CD8-positive, alpha-beta memory T cell (primary cell): ENCODE data around the gene NCF4. TPM values are rescaled to one million over a fixed set of nuclear protein-coding genes. Genes with fewer than 3 reads are reported as not detected.

Experiments used
- CTCF ChIA-PET: fragments of 350-600 bp; sonication (Branson Sonifier 250); formaldehyde crosslinking; loops from one replicate; lab custom pipeline; 2021; ENCODE audit warnings: antibody characterized with exemption; lab: Charles Lee
- POLR2A ChIA-PET: fragments of 350-600 bp; sonication (Branson Sonifier 250); formaldehyde crosslinking; loops from one replicate; lab custom pipeline; 2021; ENCODE audit warnings: antibody characterized with exemption; lab: Charles Lee
- DNase-seq, 5 donors: peaks; one replicate each; pipeline versions ENCODE4 v3.0.0 to v3.0.0-alpha.2; 2020 to 2022; ENCODE audit warnings: mixed read lengths in 1 of 5
- H3K27ac ChIP-seq: one replicate; pipeline ENCODE4 v1.7.0; 2013; ENCODE audit warnings: low read depth, mild to moderate bottlenecking, low read length, moderate library complexity
- H3K27me3 ChIP-seq: 2 replicates; pipeline ENCODE4 v1.7.0; 2013; ENCODE audit warnings: low read length, mild to moderate bottlenecking; ENCODE audit not compliant: insufficient read depth, poor library complexity, severe bottlenecking
- H3K36me3 ChIP-seq: 2 replicates; pipeline ENCODE4 v1.7.0; 2013; ENCODE audit warnings: mild to moderate bottlenecking, low read length, moderate library complexity; ENCODE audit not compliant: insufficient read depth
- H3K4me1 ChIP-seq: 2 replicates; pipeline ENCODE4 v1.7.0; 2013; ENCODE audit warnings: mild to moderate bottlenecking, low read length, moderate library complexity; ENCODE audit not compliant: insufficient read depth
- H3K4me3 ChIP-seq: 2 replicates; pipeline ENCODE4 v1.7.0; 2013; ENCODE audit warnings: mild to moderate bottlenecking, low read length
- H3K9me3 ChIP-seq: 2 replicates; pipeline ENCODE4 v1.7.0; 2013; ENCODE audit warnings: mild to moderate bottlenecking, low read length
- H3K27ac Mint-ChIP-seq, 8 donors: one replicate each; pipeline ENCODE4 v1.8.0; 2020 to 2021; ENCODE audit warnings: mixed read lengths in 8 of 8, mild to moderate bottlenecking in 6 of 8, inconsistent platforms in 3 of 8, moderate library complexity in 3 of 8
- H3K27me3 Mint-ChIP-seq, 2 donors: one replicate each; pipeline ENCODE4 v1.8.0; 2020 to 2021; ENCODE audit warnings: mixed read lengths in 2 of 2, mild to moderate bottlenecking in 1 of 2, moderate library complexity in 1 of 2
- H3K36me3 Mint-ChIP-seq, 3 donors: one replicate each; pipeline ENCODE4 v1.8.0; 2020 to 2021; ENCODE audit warnings: mixed read lengths in 3 of 3, inconsistent platforms in 1 of 3, mild to moderate bottlenecking in 1 of 3
- H3K4me1 Mint-ChIP-seq, 3 donors: one replicate each; pipeline ENCODE4 v1.8.0; 2020 to 2021; ENCODE audit warnings: mixed read lengths in 3 of 3, inconsistent platforms in 1 of 3, mild to moderate bottlenecking in 1 of 3
- H3K4me3 Mint-ChIP-seq, 7 donors: one replicate each; pipeline ENCODE4 v1.8.0; 2020 to 2021; ENCODE audit warnings: mixed read lengths in 7 of 7, mild to moderate bottlenecking in 6 of 7, moderate library complexity in 4 of 7, inconsistent platforms in 2 of 7
- H3K9me3 Mint-ChIP-seq, 5 donors: one replicate each; pipeline ENCODE4 v1.8.0; 2020 to 2022; ENCODE audit warnings: mixed read lengths in 5 of 5, mild to moderate bottlenecking in 3 of 5, moderate library complexity in 2 of 5, inconsistent platforms in 1 of 5
- polyA plus RNA-seq: library from polyadenylated mRNA; unstranded; fragments of 300-500 nt; fragmentation: Illumina TruSeq; gene quantifications from one replicate; pipeline ENCODE4 v1.2.3, GENCODE V29; 2021
- total RNA-seq, 2 experiments: library from RNA; stranded (reverse); gene quantifications; one replicate each; pipeline ENCODE4 v1.2.3, GENCODE V29; 2021

NCF4 gene
- total and polyA plus RNA-seq, 3 experiments from 2014 or later: 5.1 to 6.8 (median 6.6) TPM

- H3K4me3 ChIP-seq: no peak overlapping the region
Measured at GRCh38 chr22:36912694-36913426, 52.1 kb downstream of the NCF4 start.

GRCh38 chr22:36913427-36914389, 52.9 kb downstream of the NCF4 start, which contains the start of gene CSF2RB:
Gene CSF2RB, plus strand, starts transcription at chr22:36913628. Its CDS starts 8,580 bp downstream, at chr22:36922208.
- POLR2A ChIA-PET: no interaction called here
- Histone ChIP-seq H3K4me3 (no peak within 1 kb of the TSS), H3K4me1 (no peaks in the 10 kb centered on the region), H3K36me3 (no peaks in the 10 kb centered on the region), H3K27me3 (no peaks in the 10 kb centered on the region), H3K27ac (no peak within 1 kb of the TSS), H3K9me3 (no peaks in the 10 kb centered on the region)
- Mint-ChIP-seq H3K27ac (no peak within 1 kb of the TSS), H3K4me3 (no peak within 1 kb of the TSS), H3K27me3 (peaks cover 10 to 58% of the 10 kb centered on the region in 2 donors), H3K9me3 (no peaks in the 10 kb centered on the region), H3K4me1 (no peaks in the 10 kb centered on the region), H3K36me3 (no peaks in the 10 kb centered on the region)
- DNase-seq: no peak
- CTCF ChIA-PET: interaction anchor here (1.3 kb wide), 1 partner anchor 17 kb away, joined by 3 read pairs; no protein-coding TSS in a partner anchor

More at GRCh38 chr22:36912694-36913426, 52.1 kb downstream of the NCF4 start:
- H3K9me3 Mint-ChIP-seq: no peaks in the 10 kb centered on the region
- POLR2A ChIA-PET: no interaction called here
- Histone ChIP-seq H3K27me3 (no peaks in the 10 kb centered on the region), H3K9me3 (no peaks in the 10 kb centered on the region), H3K4me1 (no peaks in the 10 kb centered on the region), H3K27ac (no peak overlapping the region), H3K36me3 (no peaks in the 10 kb centered on the region)
- no peaks in the 10 kb centered on the region for H3K4me1 Mint-ChIP-seq
- DNase-seq: no peak
- H3K27ac Mint-ChIP-seq: no peak overlapping the region
- peaks cover 10 to 58% of the 10 kb centered on the region in 2 donors for H3K27me3 Mint-ChIP-seq
- H3K4me3 Mint-ChIP-seq: no peak overlapping the region
- CTCF ChIA-PET: no interaction called here
- no peaks in the 10 kb centered on the region for H3K36me3 Mint-ChIP-seq

GRCh38 chr22:36914390-36914752, 53.6 kb downstream of the NCF4 start:
- H3K4me1 ChIP-seq: no peaks in the 10 kb centered on the region
- no peaks in the 10 kb centered on the region for H3K9me3 ChIP-seq
- no peaks in the 10 kb centered on the region for H3K36me3 ChIP-seq
- no peak overlapping the region for H3K4me3 Mint-ChIP-seq
- H3K4me3 ChIP-seq: no peak overlapping the region
- ChIA-PET CTCF (interaction anchor here (1.3 kb wide), 1 partner anchor 16 kb away, joined by 3 read pairs; no protein-coding TSS in a partner anchor), POLR2A (no interaction called here)
- H3K27me3 ChIP-seq: no peaks in the 10 kb centered on the region
- peaks cover 10 to 57% of the 10 kb centered on the region in 2 donors for H3K27me3 Mint-ChIP-seq
- H3K36me3 Mint-ChIP-seq: no peaks in the 10 kb centered on the region
- H3K27ac ChIP-seq: no peak overlapping the region
- no peaks in the 10 kb centered on the region for H3K4me1 Mint-ChIP-seq
- no peak overlapping the region for H3K27ac Mint-ChIP-seq
- peaks cover 0 to 2% (median 0%) of the 10 kb centered on the region in 5 donors for H3K9me3 Mint-ChIP-seq
- no peak for DNase-seq

GRCh38 chr22:36916034-36916433, 55.2 kb downstream of the NCF4 start:
- no peaks in the 10 kb centered on the region for H3K4me1 Mint-ChIP-seq
- no peak for DNase-seq
- Histone ChIP-seq H3K9me3 (no peaks in the 10 kb centered on the region), H3K4me3 (no peak overlapping the region), H3K27me3 (no peaks in the 10 kb centered on the region), H3K27ac (no peak overlapping the region), H3K4me1 (no peaks in the 10 kb centered on the region), H3K36me3 (no peaks in the 10 kb centered on the region)
- no peak overlapping the region for H3K4me3 Mint-ChIP-seq
- POLR2A ChIA-PET: no interaction called here
- H3K36me3 Mint-ChIP-seq: no peaks in the 10 kb centered on the region
- CTCF ChIA-PET: no interaction called here
- H3K9me3 Mint-ChIP-seq: peaks cover 0 to 2% (median 0%) of the 10 kb centered on the region in 5 donors
- H3K27ac Mint-ChIP-seq: no peak overlapping the region
- H3K27me3 Mint-ChIP-seq: peaks cover 12 to 59% of the 10 kb centered on the region in 2 donors

GRCh38 chr22:36918586-36919284, 57.9 kb downstream of the NCF4 start:
- no peaks in the 10 kb centered on the region for H3K36me3 Mint-ChIP-seq
- no peaks in the 10 kb centered on the region for H3K36me3 ChIP-seq
- H3K9me3 Mint-ChIP-seq: peaks cover 0 to 2% (median 0%) of the 10 kb centered on the region in 5 donors
- POLR2A ChIA-PET: no interaction called here
- no peak for DNase-seq
- no peaks in the 10 kb centered on the region for H3K4me1 Mint-ChIP-seq
- H3K27me3 Mint-ChIP-seq: peaks cover 16 to 43% of the 10 kb centered on the region in 2 donors
- no peaks in the 10 kb centered on the region for H3K9me3 ChIP-seq
- no peaks in the 10 kb centered on the region for H3K4me1 ChIP-seq
- H3K4me3 ChIP-seq: no peak overlapping the region
- H3K27ac Mint-ChIP-seq: no peak overlapping the region
- H3K4me3 Mint-ChIP-seq: no peak overlapping the region
- CTCF ChIA-PET: no interaction called here
- no peak overlapping the region for H3K27ac ChIP-seq
- H3K27me3 ChIP-seq: no peaks in the 10 kb centered on the region

- no peak overlapping the region for H3K27ac Mint-ChIP-seq
- no peaks in the 10 kb centered on the region for H3K4me1 ChIP-seq
- no peaks in the 10 kb centered on the region for H3K4me1 Mint-ChIP-seq
- ChIA-PET POLR2A (no interaction called here), CTCF (no interaction called here)
- H3K27me3 ChIP-seq: no peaks in the 10 kb centered on the region
- H3K27me3 Mint-ChIP-seq: peaks cover 21 to 50% of the 10 kb centered on the region in 2 donors
- H3K9me3 Mint-ChIP-seq: peaks cover 0 to 2% (median 0%) of the 10 kb centered on the region in 5 donors
- no peak overlapping the region for H3K4me3 Mint-ChIP-seq
- no peak for DNase-seq
- H3K27ac ChIP-seq: no peak overlapping the region
- no peak overlapping the region for H3K4me3 ChIP-seq
- H3K9me3 ChIP-seq: no peaks in the 10 kb centered on the region
- no peaks in the 10 kb centered on the region for H3K36me3 ChIP-seq
- peaks cover 0 to 5% (median 0%) of the 10 kb centered on the region in 3 donors for H3K36me3 Mint-ChIP-seq
Measured at GRCh38 chr22:36921309-36922104, 60.7 kb downstream of the NCF4 start.

GRCh38 chr22:36922105-36922608, 61.4 kb downstream of the NCF4 start:
- Mint-ChIP-seq H3K27ac (no peak overlapping the region), H3K27me3 (peaks cover 18 to 50% of the 10 kb centered on the region in 2 donors), H3K36me3 (peaks cover 0 to 5% (median 0%) of the 10 kb centered on the region in 3 donors), H3K4me1 (no peaks in the 10 kb centered on the region), H3K9me3 (peaks cover 0 to 2% (median 0%) of the 10 kb centered on the region in 5 donors), H3K4me3 (no peak overlapping the region)
- no peaks in the 10 kb centered on the region for H3K36me3 ChIP-seq
- DNase-seq: no peak
- CTCF ChIA-PET: no interaction called here
- no peak overlapping the region for H3K4me3 ChIP-seq
- H3K4me1 ChIP-seq: no peaks in the 10 kb centered on the region
- no peaks in the 10 kb centered on the region for H3K27me3 ChIP-seq
- POLR2A ChIA-PET: no interaction called here
- no peaks in the 10 kb centered on the region for H3K9me3 ChIP-seq
- H3K27ac ChIP-seq: no peak overlapping the region
